ENCODE results near the gene PLEKHB1. TPM values are rescaled to one million over a fixed set of nuclear protein-coding genes. Genes with fewer than 3 reads are reported as not detected.
A peak's percentile ranks its signal among the peaks of the same experiment; 100 is the strongest.

Gene PLEKHB1
- total RNA-seq, 4 donors from 2014 or later, result 0.22 to 5.6 (median 2.2) TPM

DNA sequence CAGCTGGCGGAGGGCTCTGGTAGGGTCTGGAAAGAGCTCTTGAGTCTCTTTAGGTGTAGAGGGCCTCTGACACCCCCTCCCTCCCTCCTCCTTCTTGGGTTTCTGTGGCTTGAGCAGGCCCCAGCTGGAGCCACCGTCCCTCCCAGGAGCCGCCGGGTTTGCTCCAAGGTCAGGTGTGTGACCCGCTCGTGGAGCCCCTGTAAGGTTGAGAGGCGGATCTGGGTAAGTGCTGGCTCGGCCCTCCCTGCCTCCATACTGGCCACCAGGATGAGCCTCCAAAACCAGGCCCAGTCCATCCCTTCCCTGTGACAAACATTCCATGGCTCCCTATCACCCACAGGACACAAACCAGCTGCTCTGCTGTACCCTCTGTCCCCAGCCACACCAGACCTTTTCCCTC is 9.3 kb downstream of the PLEKHB1 start:
- no peak overlapping the region for H3K27ac ChIP-seq
- H3K4me1 ChIP-seq, result peaks cover 0 to 11% (median 5%) of the 10 kb centered on the region in 3 donors
- intact Hi-C loops (cut with DNase I), result loop anchor here (10.0 kb wide), 1 partner anchor 251 kb away; no protein-coding TSS in a partner anchor
- WGBS, 2 donors, result 88 to 95% methylated on average over 1 to 4 of the region's 8 CpGs
- H3K27me3 ChIP-seq, result no peaks in the 10 kb centered on the region
- DNase-seq, result no peak
- no peaks in the 10 kb centered on the region for H3K36me3 ChIP-seq
- TF ChIP-seq, protein P1, sequence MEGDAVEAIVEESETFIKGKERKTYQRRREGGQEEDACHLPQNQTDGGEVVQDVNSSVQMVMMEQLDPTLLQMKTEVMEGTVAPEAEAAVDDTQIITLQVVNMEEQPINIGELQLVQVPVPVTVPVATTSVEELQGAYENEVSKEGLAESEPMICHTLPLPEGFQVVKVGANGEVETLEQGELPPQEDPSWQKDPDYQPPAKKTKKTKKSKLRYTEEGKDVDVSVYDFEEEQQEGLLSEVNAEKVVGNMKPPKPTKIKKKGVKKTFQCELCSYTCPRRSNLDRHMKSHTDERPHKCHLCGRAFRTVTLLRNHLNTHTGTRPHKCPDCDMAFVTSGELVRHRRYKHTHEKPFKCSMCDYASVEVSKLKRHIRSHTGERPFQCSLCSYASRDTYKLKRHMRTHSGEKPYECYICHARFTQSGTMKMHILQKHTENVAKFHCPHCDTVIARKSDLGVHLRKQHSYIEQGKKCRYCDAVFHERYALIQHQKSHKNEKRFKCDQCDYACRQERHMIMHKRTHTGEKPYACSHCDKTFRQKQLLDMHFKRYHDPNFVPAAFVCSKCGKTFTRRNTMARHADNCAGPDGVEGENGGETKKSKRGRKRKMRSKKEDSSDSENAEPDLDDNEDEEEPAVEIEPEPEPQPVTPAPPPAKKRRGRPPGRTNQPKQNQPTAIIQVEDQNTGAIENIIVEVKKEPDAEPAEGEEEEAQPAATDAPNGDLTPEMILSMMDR (IDR thresholded peaks at IDR 0.05), result no peak
- TF ChIP-seq POLR2A (IDR thresholded peaks at IDR 0.05), result no peak
- H3K9me3 ChIP-seq, result no peaks in the 10 kb centered on the region
- H3K4me3 ChIP-seq, result no peak overlapping the region

DNA sequence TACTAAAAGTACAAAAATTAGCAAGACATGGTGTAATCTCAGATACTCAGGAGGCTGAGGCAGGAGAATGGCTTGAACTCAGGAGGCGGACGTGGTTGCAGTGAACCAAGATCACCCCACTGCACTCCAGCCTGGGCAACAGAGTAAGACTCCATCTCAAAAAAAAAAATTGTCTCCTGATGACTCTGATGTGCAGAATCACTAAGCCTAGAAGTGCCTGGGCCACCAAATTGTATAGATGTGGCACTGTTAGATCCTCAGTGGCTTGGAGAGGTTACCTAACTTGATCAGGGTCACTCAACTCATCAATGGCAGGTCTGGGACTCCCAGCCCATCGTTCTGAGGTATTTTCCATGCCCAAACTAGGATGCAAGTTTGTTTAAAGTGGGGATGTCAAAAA is 10.6 kb downstream of the PLEKHB1 start:
- WGBS, 2 donors, result 55 to 82% methylated on average over 3 of the region's 3 CpGs
- intact Hi-C loops (cut with DNase I), result loop anchor here (10.0 kb wide), 1 partner anchor 252 kb away; no protein-coding TSS in a partner anchor
- DNase-seq, result no peak
- Histone ChIP-seq H3K27ac (no peak overlapping the region), H3K9me3 (no peaks in the 10 kb centered on the region), H3K27me3 (no peaks in the 10 kb centered on the region), H3K4me3 (no peak overlapping the region), H3K36me3 (no peaks in the 10 kb centered on the region), H3K4me1 (peaks cover 0 to 21% (median 11%) of the 10 kb centered on the region in 3 donors)
- TF ChIP-seq, protein P1 (IDR thresholded peaks at IDR 0.05), result no peak
- no peak for TF ChIP-seq POLR2A (IDR thresholded peaks at IDR 0.05)

DNA sequence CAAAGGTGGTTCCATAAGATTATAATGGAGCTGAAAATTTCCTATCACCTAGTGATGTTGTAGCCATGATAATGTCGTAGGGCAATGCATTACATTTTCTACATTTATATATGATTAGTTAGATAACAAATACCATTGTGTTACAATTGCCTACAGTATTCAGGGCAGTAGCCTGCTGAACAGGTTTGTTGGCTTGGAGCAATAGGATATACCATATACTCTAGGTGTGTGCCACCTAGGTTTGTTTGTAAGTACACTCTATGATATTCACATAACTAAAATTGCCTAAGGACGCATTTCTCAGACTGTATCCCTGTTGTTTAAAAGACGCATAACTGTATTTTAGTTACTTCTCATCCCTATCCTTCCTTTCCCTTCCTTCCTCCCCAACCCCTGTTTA is 13.6 kb downstream of the PLEKHB1 start:
- no peak overlapping the region for H3K4me3 ChIP-seq
- no peaks in the 10 kb centered on the region for H3K27me3 ChIP-seq
- 73 to 74% methylated on average over 3 of the region's 3 CpGs for WGBS, 2 donors
- no peak overlapping the region for H3K27ac ChIP-seq
- peaks cover 0 to 21% (median 11%) of the 10 kb centered on the region in 3 donors for H3K4me1 ChIP-seq
- TF ChIP-seq POLR2A (IDR thresholded peaks at IDR 0.05), result no peak
- TF ChIP-seq, protein P1 (IDR thresholded peaks at IDR 0.05), result no peak
- intact Hi-C loops (cut with DNase I), result loop anchor here (5.0 to 10.0 kb wide), 2 partner anchors 238 to 255 kb away; no protein-coding TSS in a partner anchor
- no peaks in the 10 kb centered on the region for H3K9me3 ChIP-seq
- no peak for DNase-seq
- no peaks in the 10 kb centered on the region for H3K36me3 ChIP-seq

DNA sequence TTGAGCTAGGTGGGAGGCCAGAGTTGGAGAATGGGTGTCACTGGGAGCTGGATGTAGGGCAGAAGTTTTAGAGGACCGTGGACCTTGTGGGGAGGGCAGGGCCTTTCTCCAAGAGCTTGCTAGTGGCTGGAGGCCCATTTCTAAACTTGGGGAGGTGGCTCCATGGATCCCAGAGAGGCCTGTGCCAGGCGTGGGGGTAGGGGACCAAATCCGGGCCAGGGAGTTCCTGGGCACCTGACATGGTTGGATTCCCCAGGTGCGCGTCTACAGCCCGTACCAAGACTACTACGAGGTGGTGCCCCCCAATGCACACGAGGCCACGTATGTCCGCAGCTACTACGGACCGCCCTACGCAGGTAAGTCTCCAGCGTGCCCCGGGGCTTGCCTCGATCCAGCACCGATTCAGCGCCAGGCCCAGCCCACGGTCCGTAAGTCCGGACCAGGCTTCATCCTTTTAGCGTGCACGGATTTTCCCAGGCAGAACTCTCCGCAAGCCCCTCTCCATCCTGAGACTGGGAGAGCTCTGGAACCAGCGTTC is 14.2 kb downstream of the PLEKHB1 start:
- 30 to 35% methylated on average over 6 to 12 of the region's 25 CpGs for WGBS, 2 donors
- TF ChIP-seq, protein P1 (IDR thresholded peaks at IDR 0.05), result no peak
- no peak for TF ChIP-seq POLR2A (IDR thresholded peaks at IDR 0.05)
- Histone ChIP-seq H3K4me1 (peaks cover 0 to 21% (median 11%) of the 10 kb centered on the region in 3 donors), H3K4me3 (peak overlapping the region; percentile 5 to 59 (median 28)), H3K36me3 (no peaks in the 10 kb centered on the region), H3K9me3 (no peaks in the 10 kb centered on the region), H3K27me3 (no peaks in the 10 kb centered on the region), H3K27ac (no peak overlapping the region)
- intact Hi-C loops (cut with DNase I), result loop anchor here (5.0 kb wide), 1 partner anchor 238 kb away; no protein-coding TSS in a partner anchor
- no peak for DNase-seq

DNA sequence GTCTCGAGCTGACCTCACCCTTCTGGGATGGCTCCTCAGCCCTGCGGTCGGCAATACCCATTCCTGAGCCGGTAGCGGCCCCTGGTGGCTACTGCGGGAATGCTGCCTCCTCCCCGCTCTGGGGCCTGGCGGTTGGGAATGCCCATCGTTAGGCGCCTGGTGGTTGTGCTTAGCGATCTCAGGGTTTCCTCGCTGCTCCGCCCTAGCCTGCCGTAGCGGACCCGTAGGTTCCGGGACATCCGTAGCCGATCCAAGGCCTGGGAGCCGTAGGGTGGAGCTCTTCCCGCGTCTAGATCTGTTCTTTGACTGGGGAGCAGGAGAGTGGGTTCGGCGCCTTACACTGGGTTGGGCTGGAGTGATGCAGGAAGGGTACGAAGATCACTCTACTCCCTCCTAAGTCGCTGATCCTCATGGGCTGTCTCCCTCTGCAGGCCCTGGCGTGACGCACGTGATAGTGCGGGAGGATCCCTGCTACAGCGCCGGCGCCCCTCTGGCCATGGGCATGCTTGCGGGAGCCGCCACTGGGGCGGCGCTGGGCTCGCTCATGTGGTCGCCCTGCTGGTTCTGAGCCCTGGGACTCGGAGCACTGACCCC is 14.8 kb downstream of the PLEKHB1 start:
- WGBS, 2 donors, result 23 to 25% methylated on average over 9 to 14 of the region's 40 CpGs
- Histone ChIP-seq H3K27ac (peak overlapping the region in 1 of 4 donors; percentile 14), H3K27me3 (no peaks in the 10 kb centered on the region), H3K9me3 (no peaks in the 10 kb centered on the region), H3K4me3 (peak overlapping the region; percentile 5 to 59 (median 28)), H3K4me1 (peaks cover 0 to 21% (median 11%) of the 10 kb centered on the region in 3 donors), H3K36me3 (no peaks in the 10 kb centered on the region)
- peak; percentile 33 for DNase-seq
- TF ChIP-seq POLR2A (IDR thresholded peaks at IDR 0.05), result no peak
- TF ChIP-seq, protein P1 (IDR thresholded peaks at IDR 0.05), result peak; percentile 89 to 99 (median 98)
- intact Hi-C loops (cut with DNase I), result loop anchor here (5.0 kb wide), 1 partner anchor 239 kb away; no protein-coding TSS in a partner anchor
